Measurements from ENCODE around the gene STX7. TPM values are rescaled to one million over a fixed set of nuclear protein-coding genes. Genes with fewer than 3 reads are reported as not detected.

The STX7 gene
- total and polyA plus RNA-seq, 8 donors, result 5.1 to 33.0 (median 13.7) TPM

GRCh38 chr6:132498638-132499037, 14.3 kb downstream of the STX7 start:
- H3K4me1 ChIP-seq, result peaks cover 0 to 11% (median 5%) of the 10 kb centered on the region in 3 donors
- no peak for FAIRE-seq
- no peak overlapping the region for H3K27ac ChIP-seq
- intact Hi-C loops (cut with DNase I), result loop anchor here in 1 of 3 donors (10.0 kb wide), 1 partner anchor 194 kb away; no protein-coding TSS in a partner anchor
- no peak for DNase-seq
- TF ChIP-seq CTCF (IDR thresholded peaks at IDR 0.05), result no peak
- no peak overlapping the region for H3K4me3 ChIP-seq
- H3K36me3 ChIP-seq, result peaks cover 0 to 22% (median 0%) of the 10 kb centered on the region in 3 donors
- no peaks in the 10 kb centered on the region for H3K9me3 ChIP-seq
- WGBS, 2 donors, result 78 to 81% methylated on average over 3 of the region's 3 CpGs
- no peaks in the 10 kb centered on the region for H3K27me3 ChIP-seq
- no peak for ATAC-seq

GRCh38 chr6:132496519-132497180, 16.3 kb downstream of the STX7 start:
- H3K27me3 ChIP-seq, result no peaks in the 10 kb centered on the region
- intact Hi-C loops (cut with DNase I), result loop anchor here in 1 of 3 donors (10.0 kb wide), 1 partner anchor 192 kb away; no protein-coding TSS in a partner anchor
- DNase-seq (no peak), ATAC-seq (peak in 1 of 4 donors; percentile 57), FAIRE-seq (no peak)
- 23% methylated on average over 4 of the region's 4 CpGs for WGBS, 2 donors
- peaks cover 0 to 11% (median 5%) of the 10 kb centered on the region in 3 donors for H3K4me1 ChIP-seq
- H3K27ac ChIP-seq, result no peak overlapping the region
- H3K9me3 ChIP-seq, result no peaks in the 10 kb centered on the region
- peaks cover 0 to 6% (median 0%) of the 10 kb centered on the region in 3 donors for H3K36me3 ChIP-seq
- no peak for TF ChIP-seq CTCF (IDR thresholded peaks at IDR 0.05)
- no peak overlapping the region for H3K4me3 ChIP-seq

- H3K27me3 ChIP-seq, result no peaks in the 10 kb centered on the region
- H3K4me3 ChIP-seq, result no peak overlapping the region
- no peak for ATAC-seq
- H3K4me1 ChIP-seq, result peaks cover 0 to 11% (median 5%) of the 10 kb centered on the region in 3 donors
- WGBS, 2 donors, result 79 to 90% methylated on average over 2 of the region's 2 CpGs
- TF ChIP-seq CTCF (IDR thresholded peaks at IDR 0.05), result no peak
- no peak for FAIRE-seq
- no peak overlapping the region for H3K27ac ChIP-seq
- no peaks in the 10 kb centered on the region for H3K9me3 ChIP-seq
- no peak for DNase-seq
- H3K36me3 ChIP-seq, result peaks cover 0 to 5% (median 0%) of the 10 kb centered on the region in 3 donors
- intact Hi-C loops (cut with DNase I), result loop anchor here in 1 of 3 donors (10.0 kb wide), 1 partner anchor 191 kb away; no protein-coding TSS in a partner anchor
Measured at GRCh38 chr6:132495604-132496079, 17.3 kb downstream of the STX7 start.

- WGBS, 2 donors, result 87 to 90% methylated on average over 2 of the region's 2 CpGs
- Histone ChIP-seq H3K36me3 (peaks cover 0 to 5% (median 0%) of the 10 kb centered on the region in 3 donors), H3K9me3 (no peaks in the 10 kb centered on the region), H3K4me1 (peaks cover 0 to 11% (median 5%) of the 10 kb centered on the region in 3 donors), H3K27ac (no peak overlapping the region), H3K4me3 (no peak overlapping the region), H3K27me3 (no peaks in the 10 kb centered on the region)
- no peak for FAIRE-seq
- DNase-seq, result no peak
- TF ChIP-seq CTCF (IDR thresholded peaks at IDR 0.05), result no peak
- ATAC-seq, result no peak
- intact Hi-C loops (cut with DNase I), result loop anchor here in 1 of 3 donors (10.0 kb wide), 1 partner anchor 190 kb away; no protein-coding TSS in a partner anchor
Measured at GRCh38 chr6:132494954-132495353, 18.0 kb downstream of the STX7 start.

- WGBS, 2 donors, result 89 to 92% methylated on average over 1 of the region's 1 CpG
- no peak for FAIRE-seq
- no peak for TF ChIP-seq CTCF (IDR thresholded peaks at IDR 0.05)
- Histone ChIP-seq H3K36me3 (no peaks in the 10 kb centered on the region), H3K27me3 (no peaks in the 10 kb centered on the region), H3K4me3 (no peak overlapping the region), H3K27ac (no peak overlapping the region), H3K9me3 (no peaks in the 10 kb centered on the region), H3K4me1 (peaks cover 0 to 9% (median 5%) of the 10 kb centered on the region in 3 donors)
- no peak for ATAC-seq
- intact Hi-C loops (cut with DNase I), result loop anchor here in 1 of 3 donors (10.0 kb wide), 1 partner anchor 187 kb away; no protein-coding TSS in a partner anchor
- no peak for DNase-seq
Measured at GRCh38 chr6:132491881-132492280, 21.0 kb downstream of the STX7 start.

Measured in pancreas (tissue), 10 donors.